PC-3 (cell line): Measurements from ENCODE around the gene NANS. TPM values are rescaled to one million over a fixed set of nuclear protein-coding genes. Genes with fewer than 3 reads are reported as not detected.
"Not testable (repeated sequence)": the region's sequence is repeated elsewhere in the genome, so short reads cannot be mapped to it uniquely, and the experiment has no call there.

Experiments
- ATAC-seq: fragments of 200-7000 bp; cut with Tn5 transposase; 2 replicates; pipeline ENCODE4 v1.9.1; 2020; ENCODE audit warnings: mild to moderate bottlenecking, moderate library complexity
- BruUV-seq: library from RNA; stranded (reverse); fragments of 400-500 nt; replicated peaks from 2 replicates; lab custom pipeline; 2021; lab: Mats Ljungman, UMichigan
- CTCF ChIA-PET: fragments of 300-600 bp; sonication (Branson Sonifier 250); formaldehyde crosslinking; loops from one replicate; lab custom pipeline; 2022; ENCODE audit warnings: antibody characterized with exemption; lab: Charles Lee
- POLR2A ChIA-PET: fragments of 300-600 bp; sonication (Branson Sonifier 250); formaldehyde crosslinking; loops from one replicate; lab custom pipeline; 2022; ENCODE audit warnings: antibody characterized with exemption; ENCODE audit not compliant: unreplicated experiment; lab: Charles Lee
- DNase-seq: peaks from one replicate; pipeline ENCODE4 v3.0.0-alpha.2; 2015
- H2AFZ ChIP-seq: fragments of 300-600 bp; sonication (generic); 2 replicates; pipeline ENCODE4 v1.6.0; 2016; ENCODE audit warnings: antibody characterized with exemption, low read length
- H3F3A ChIP-seq: fragments of 300-600 bp; sonication (generic); one replicate; pipeline ENCODE4 v1.6.0; 2017; ENCODE audit warnings: antibody characterized with exemption, low read length, control low read depth, mild to moderate bottlenecking; ENCODE audit not compliant: unreplicated experiment
- H3K27ac ChIP-seq: fragments of 300-600 bp; sonication (generic); 2 replicates; pipeline ENCODE4 v1.5.1; 2016; ENCODE audit warnings: mild to moderate bottlenecking, low read length
- H3K27me3 ChIP-seq: fragments of 300-600 bp; sonication (generic); 2 replicates; pipeline ENCODE4 v1.6.1; 2016; ENCODE audit warnings: low read length, mixed read lengths
- H3K36me3 ChIP-seq: fragments of 300-600 bp; sonication (generic); 2 replicates; pipeline ENCODE4 v1.6.1; 2016; ENCODE audit warnings: low read depth, mixed run types, low read length, mixed read lengths
- H3K4me1 ChIP-seq: fragments of 300-600 bp; sonication (generic); 2 replicates; pipeline ENCODE4 v1.5.1; 2016; ENCODE audit warnings: low read length; ENCODE audit not compliant: insufficient read depth
- H3K4me2 ChIP-seq: fragments of 300-600 bp; sonication (generic); 2 replicates; pipeline ENCODE4 v1.6.0; 2016; ENCODE audit warnings: low read length
- H3K4me3 ChIP-seq: fragments of 300-600 bp; sonication (generic); 2 replicates; pipeline ENCODE4 v1.5.1; 2016; ENCODE audit warnings: mild to moderate bottlenecking, low read length, mixed read lengths
- H3K79me2 ChIP-seq: fragments of 300-600 bp; sonication (generic); 2 replicates; pipeline ENCODE4 v1.6.1; 2017; ENCODE audit warnings: low read length, mixed read lengths
- H3K9ac ChIP-seq: fragments of 300-600 bp; sonication (generic); 2 replicates; pipeline ENCODE4 v1.6.0; 2016; ENCODE audit warnings: mild to moderate bottlenecking, low read length
- H3K9me2 ChIP-seq: fragments of 300-600 bp; sonication (generic); replicated peaks from 2 replicates; pipeline ENCODE4 v1.6.1; 2016; ENCODE audit warnings: mixed run types, low read length, mixed read lengths
- H3K9me3 ChIP-seq: fragments of 300-600 bp; sonication (generic); 2 replicates; pipeline ENCODE4 v1.6.1; 2016; ENCODE audit warnings: low read length, mixed read lengths
- H4K20me1 ChIP-seq: fragments of 300-600 bp; sonication (generic); 2 replicates; pipeline ENCODE4 v1.6.1; 2016; ENCODE audit warnings: low read length, mixed read lengths
- CTCF ChIP-seq: fragments of 300-600 bp; sonication (generic); conservative IDR thresholded peaks from 2 replicates; pipeline ENCODE4 v1.5.1; 2017; ENCODE audit warnings: antibody characterized with exemption, low read depth, mild to moderate bottlenecking, low read length
- EZH2 ChIP-seq: fragments of 300-600 bp; sonication (generic); IDR thresholded peaks from one replicate; pipeline ENCODE4 v1.6.1; 2017; ENCODE audit warnings: antibody characterized with exemption, mild to moderate bottlenecking, low read length; ENCODE audit not compliant: unreplicated experiment
- EZH2phosphoT487 ChIP-seq: fragments of 300-600 bp; sonication (generic); IDR thresholded peaks from 2 replicates; pipeline ENCODE4 v1.6.1; 2018; ENCODE audit warnings: mild to moderate bottlenecking, antibody characterized with exemption, low read length, borderline replicate concordance
- intact Hi-C: fragments of 100-400 bp; cut with micrococcal nuclease; formaldehyde crosslinking; loops from 2 replicates; pipeline ENCODE4 v1.9.0; 2023
- total RNA-seq: library from RNA; depleted of rRNA; stranded (reverse); fragments of >200 nt; gene quantifications from 2 replicates; pipeline ENCODE4 v1.2.3, GENCODE V29; 2014

The NANS gene
- total RNA-seq, 1 experiment from 2014 or later = 93.0 TPM

GRCh38 chr9:98108531-98109031 lies 52.0 kb downstream of the NANS start:
- Histone ChIP-seq H3K4me3 (no peak overlapping the region), H3F3A (no peaks in the 10 kb centered on the region), H4K20me1 (no peaks in the 10 kb centered on the region), H3K9me2 (no peaks in the 10 kb centered on the region), H3K27me3 (no peaks in the 10 kb centered on the region), H3K79me2 (no peaks in the 10 kb centered on the region), H3K4me2 (no peak overlapping the region), H3K9ac (no peak overlapping the region), H3K9me3 (peaks cover 12% of the 10 kb centered on the region; the same call in 1 of the 2 replicates), H3K4me1 (no peaks in the 10 kb centered on the region), H2AFZ (no peak overlapping the region), H3K36me3 (peaks cover 29% of the 10 kb centered on the region), H3K27ac (no peak overlapping the region)
- DNase-seq = no peak
- no peak for TF ChIP-seq EZH2
- no peak for TF ChIP-seq CTCF
- TF ChIP-seq EZH2phosphoT487 = no peak
- intact Hi-C loops = no loop called here
- no TSS peak for BruUV-seq
- CTCF ChIA-PET = no interaction called here
- POLR2A ChIA-PET = no interaction called here
- no peak for ATAC-seq

GRCh38 chr9:98109052-98109451 lies 52.5 kb downstream of the NANS start:
- intact Hi-C loops = no loop called here
- H3K4me3 ChIP-seq = no peak overlapping the region
- no peaks in the 10 kb centered on the region for H4K20me1 ChIP-seq
- no peak for TF ChIP-seq CTCF
- no peak for TF ChIP-seq EZH2
- TF ChIP-seq EZH2phosphoT487 = no peak
- H2AFZ ChIP-seq = no peak overlapping the region
- H3K4me1 ChIP-seq = no peaks in the 10 kb centered on the region
- H3K27ac ChIP-seq = no peak overlapping the region
- ATAC-seq = no peak
- no peaks in the 10 kb centered on the region for H3F3A ChIP-seq
- no TSS peak for BruUV-seq
- no peaks in the 10 kb centered on the region for H3K9me2 ChIP-seq
- POLR2A ChIA-PET = no interaction called here
- peaks cover 29% of the 10 kb centered on the region for H3K36me3 ChIP-seq
- H3K79me2 ChIP-seq = no peaks in the 10 kb centered on the region
- no peaks in the 10 kb centered on the region for H3K27me3 ChIP-seq
- H3K9ac ChIP-seq = no peak overlapping the region
- CTCF ChIA-PET = no interaction called here
- H3K4me2 ChIP-seq = no peak overlapping the region
- DNase-seq = no peak
- H3K9me3 ChIP-seq = peaks cover 12% of the 10 kb centered on the region; the same call in 1 of the 2 replicates

- Histone ChIP-seq H3K4me1 (peaks cover 16% of the 10 kb centered on the region), H3K79me2 (peaks cover 15% of the 10 kb centered on the region)
- BruUV-seq, DNase-seq, H3F3A ChIP-seq, H3K9me2 ChIP-seq, intact Hi-C loops, H3K4me2 ChIP-seq, H3K9me3 ChIP-seq, H3K4me3 ChIP-seq, H3K27ac ChIP-seq, ATAC-seq, H3K27me3 ChIP-seq, H4K20me1 ChIP-seq, CTCF ChIA-PET, H3K36me3 ChIP-seq, POLR2A ChIA-PET, H2AFZ ChIP-seq, H3K9ac ChIP-seq: not testable (repeated sequence)
These were observed 60.6 kb downstream of the NANS start for GRCh38 chr9:98117097-98117496.
